ENCODE data around the gene PRXL2B.

Gene PRXL2B

GRCh38 chr1:2633936-2634491 is 47.4 kb downstream of the PRXL2B start:
- no peak overlapping the region for H3K4me3 ChIP-seq (ENCODE audit: low read depth, low read length)
- no peak for DNase-seq (ENCODE audit: low read depth)
- no peak for TF ChIP-seq CTCF (IDR thresholded peaks at IDR 0.05; ENCODE audit: low read depth, low read length, missing control alignments)

- no peak for TF ChIP-seq CTCF (IDR thresholded peaks at IDR 0.05; ENCODE audit: low read depth, low read length, missing control alignments)
- H3K4me3 ChIP-seq (ENCODE audit: low read depth, low read length) = no peak overlapping the region
- DNase-seq (ENCODE audit: low read depth) = no peak
These were observed 48.9 kb downstream of the PRXL2B start for GRCh38 chr1:2635361-2636010.

- no peak for DNase-seq (ENCODE audit: low read depth)
- no peak overlapping the region for H3K4me3 ChIP-seq (ENCODE audit: low read depth, low read length)
- TF ChIP-seq CTCF (IDR thresholded peaks at IDR 0.05; ENCODE audit: low read depth, low read length, missing control alignments) = no peak
These were observed 50.2 kb downstream of the PRXL2B start for GRCh38 chr1:2636733-2637132.

GRCh38 chr1:2637442-2638145 is 51.0 kb downstream of the PRXL2B start:
- TF ChIP-seq CTCF (IDR thresholded peaks at IDR 0.05; ENCODE audit: low read depth, low read length, missing control alignments) = no peak

GRCh38 chr1:2638466-2639115 is 52.0 kb downstream of the PRXL2B start:
- no peak for TF ChIP-seq CTCF (IDR thresholded peaks at IDR 0.05; ENCODE audit: low read depth, low read length, missing control alignments)
- DNase-seq (ENCODE audit: low read depth) = no peak
- no peak overlapping the region for H3K4me3 ChIP-seq (ENCODE audit: low read depth, low read length)

More at GRCh38 chr1:2637442-2638145, 51.0 kb downstream of the PRXL2B start:
- no peak overlapping the region for H3K4me3 ChIP-seq (ENCODE audit: low read depth, low read length)
- DNase-seq (ENCODE audit: low read depth) = no peak

- TF ChIP-seq CTCF (IDR thresholded peaks at IDR 0.05; ENCODE audit: low read depth, low read length, missing control alignments) = no peak
- DNase-seq (ENCODE audit: low read depth) = no peak
- no peak overlapping the region for H3K4me3 ChIP-seq (ENCODE audit: low read depth, low read length)
These were observed 52.6 kb downstream of the PRXL2B start for GRCh38 chr1:2639203-2639602.
